ENCODE data around the gene PAMR1.

The PAMR1 gene

DNA sequence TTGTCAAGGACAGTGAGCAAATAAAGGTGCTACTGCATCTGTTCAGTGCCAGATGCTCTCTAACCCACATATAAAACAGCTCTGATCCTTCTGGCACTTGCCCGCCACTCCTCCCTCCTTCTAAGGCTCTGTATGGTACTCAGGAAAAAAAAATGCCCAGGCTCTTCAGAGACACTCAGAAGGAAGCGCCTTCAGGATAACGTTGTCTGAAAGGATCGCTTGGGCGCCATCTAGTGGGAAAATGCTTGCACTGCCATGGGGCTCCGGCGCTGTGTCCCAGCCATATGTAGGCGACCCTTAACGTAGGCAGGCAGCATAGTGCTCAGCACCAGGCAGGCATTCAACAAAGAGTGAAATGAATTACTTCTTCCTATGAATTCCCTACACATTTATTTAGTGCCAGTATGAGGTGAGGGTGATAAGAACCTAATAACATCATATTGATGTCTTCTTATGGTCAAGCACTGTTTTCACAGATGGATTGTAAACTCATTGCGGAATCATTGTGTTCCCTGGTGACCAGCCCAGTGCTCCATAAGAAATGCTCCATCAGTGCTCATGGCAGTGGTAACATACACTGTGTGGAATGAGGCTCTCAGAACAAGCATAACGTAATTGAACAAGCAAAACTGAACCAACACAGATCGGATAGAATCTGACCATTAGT is 39.6 kb downstream of the PAMR1 start:
- Histone ChIP-seq H3K36me3 (ENCODE audit: insufficient read depth, insufficient read length, low read length) (no peaks in the 10 kb centered on the region), H3K9me3 (ENCODE audit: insufficient read depth, low read length) (peaks cover 13% of the 10 kb centered on the region), H3K27me3 (ENCODE audit: insufficient read depth, insufficient read length) (no peaks in the 10 kb centered on the region), H3K4me1 (ENCODE audit: insufficient read depth, insufficient read length) (no peaks in the 10 kb centered on the region), H3K9ac (ENCODE audit: insufficient read length, low read depth) (no peak overlapping the region), H3K4me3 (ENCODE audit: insufficient read length, low read depth) (no peak overlapping the region)
- DNase-seq (ENCODE audit: low read depth, low spot score), result peak; percentile 67
- no peak for TF ChIP-seq YY1 (IDR thresholded peaks at IDR 0.05; ENCODE audit: insufficient read depth, insufficient read length)
- no peak for TF ChIP-seq ZNF274 (IDR thresholded peaks at IDR 0.05; ENCODE audit: low read depth, low read length)
- TF ChIP-seq SUZ12 (IDR thresholded peaks at IDR 0.05; ENCODE audit: extremely low read depth, insufficient read depth, insufficient read length), result no peak

GRCh38 chr11:35484435-35484834 is 41.0 kb downstream of the PAMR1 start:
- Histone ChIP-seq H3K27me3 (ENCODE audit: insufficient read depth, insufficient read length) (no peaks in the 10 kb centered on the region), H3K4me1 (ENCODE audit: insufficient read depth, insufficient read length) (no peaks in the 10 kb centered on the region), H3K4me3 (ENCODE audit: insufficient read length, low read depth) (no peak overlapping the region), H3K36me3 (ENCODE audit: insufficient read depth, insufficient read length, low read length) (no peaks in the 10 kb centered on the region), H3K9me3 (ENCODE audit: insufficient read depth, low read length) (peaks cover 10% of the 10 kb centered on the region), H3K9ac (ENCODE audit: insufficient read length, low read depth) (no peak overlapping the region)
- TF ChIP-seq ZNF274 (IDR thresholded peaks at IDR 0.05; ENCODE audit: low read depth, low read length), result no peak
- no peak for TF ChIP-seq YY1 (IDR thresholded peaks at IDR 0.05; ENCODE audit: insufficient read depth, insufficient read length)
- TF ChIP-seq SUZ12 (IDR thresholded peaks at IDR 0.05; ENCODE audit: extremely low read depth, insufficient read depth, insufficient read length), result no peak
- no peak for DNase-seq (ENCODE audit: low read depth, low spot score)

- Histone ChIP-seq H3K9ac (ENCODE audit: insufficient read length, low read depth) (no peak overlapping the region), H3K4me1 (ENCODE audit: insufficient read depth, insufficient read length) (peaks cover 4% of the 10 kb centered on the region), H3K4me3 (ENCODE audit: insufficient read length, low read depth) (no peak overlapping the region), H3K9me3 (ENCODE audit: insufficient read depth, low read length) (peaks cover 10% of the 10 kb centered on the region), H3K27me3 (ENCODE audit: insufficient read depth, insufficient read length) (no peaks in the 10 kb centered on the region), H3K36me3 (ENCODE audit: insufficient read depth, insufficient read length, low read length) (no peaks in the 10 kb centered on the region)
- TF ChIP-seq SUZ12 (IDR thresholded peaks at IDR 0.05; ENCODE audit: extremely low read depth, insufficient read depth, insufficient read length) (no peak), YY1 (IDR thresholded peaks at IDR 0.05; ENCODE audit: insufficient read depth, insufficient read length) (no peak), ZNF274 (IDR thresholded peaks at IDR 0.05; ENCODE audit: low read depth, low read length) (no peak)
- DNase-seq (ENCODE audit: low read depth, low spot score), result no peak
Observed at GRCh38 chr11:35483131-35483820, 42.1 kb downstream of the PAMR1 start.

GRCh38 chr11:35479731-35480130 is 45.7 kb downstream of the PAMR1 start:
- no peak for DNase-seq (ENCODE audit: low read depth, low spot score)
- H3K4me1 ChIP-seq (ENCODE audit: insufficient read depth, insufficient read length), result peaks cover 8% of the 10 kb centered on the region
- no peak overlapping the region for H3K9ac ChIP-seq (ENCODE audit: insufficient read length, low read depth)
- H3K27me3 ChIP-seq (ENCODE audit: insufficient read depth, insufficient read length), result no peaks in the 10 kb centered on the region
- TF ChIP-seq ZNF274 (IDR thresholded peaks at IDR 0.05; ENCODE audit: low read depth, low read length) (no peak), SUZ12 (IDR thresholded peaks at IDR 0.05; ENCODE audit: extremely low read depth, insufficient read depth, insufficient read length) (no peak), YY1 (IDR thresholded peaks at IDR 0.05; ENCODE audit: insufficient read depth, insufficient read length) (no peak)
- H3K4me3 ChIP-seq (ENCODE audit: insufficient read length, low read depth), result no peak overlapping the region
- H3K9me3 ChIP-seq (ENCODE audit: insufficient read depth, low read length), result peaks cover 10% of the 10 kb centered on the region
- H3K36me3 ChIP-seq (ENCODE audit: insufficient read depth, insufficient read length, low read length), result no peaks in the 10 kb centered on the region

DNA sequence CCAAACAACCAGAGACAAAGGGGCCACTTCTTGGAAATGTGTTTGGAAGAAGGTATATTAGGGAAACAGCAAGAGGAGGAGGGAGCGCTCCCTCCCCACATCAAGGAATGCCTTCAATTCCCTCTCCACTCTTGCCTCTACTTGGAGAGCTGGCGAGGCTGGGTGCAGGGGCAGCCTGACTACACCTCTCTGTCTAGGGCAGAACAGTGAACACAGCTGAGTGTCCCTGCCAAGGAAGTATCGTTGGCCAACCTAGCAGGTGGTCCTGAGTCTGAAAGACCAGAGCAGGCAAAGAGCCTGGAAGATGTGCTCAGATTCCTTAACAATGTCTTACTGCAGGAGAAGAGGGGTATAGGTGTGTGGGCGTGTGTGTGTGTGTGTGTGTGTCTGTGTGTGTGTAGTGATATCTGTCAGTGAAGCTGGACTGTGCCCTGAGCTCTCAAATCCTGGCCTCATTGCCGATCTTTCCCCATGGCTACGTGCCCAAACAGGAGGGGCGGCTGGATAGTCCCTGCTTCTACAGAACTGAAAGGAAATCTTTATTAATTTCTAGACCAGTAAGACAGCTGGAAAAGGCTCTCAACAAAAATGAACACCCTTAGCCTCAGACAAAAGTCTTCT is 46.8 kb downstream of the PAMR1 start:
- TF ChIP-seq YY1 (IDR thresholded peaks at IDR 0.05; ENCODE audit: insufficient read depth, insufficient read length) (no peak), SUZ12 (IDR thresholded peaks at IDR 0.05; ENCODE audit: extremely low read depth, insufficient read depth, insufficient read length) (no peak), ZNF274 (IDR thresholded peaks at IDR 0.05; ENCODE audit: low read depth, low read length) (no peak)
- Histone ChIP-seq H3K4me1 (ENCODE audit: insufficient read depth, insufficient read length) (peaks cover 8% of the 10 kb centered on the region), H3K27me3 (ENCODE audit: insufficient read depth, insufficient read length) (no peaks in the 10 kb centered on the region), H3K9me3 (ENCODE audit: insufficient read depth, low read length) (peaks cover 10% of the 10 kb centered on the region), H3K9ac (ENCODE audit: insufficient read length, low read depth) (no peak overlapping the region), H3K4me3 (ENCODE audit: insufficient read length, low read depth) (no peak overlapping the region), H3K36me3 (ENCODE audit: insufficient read depth, insufficient read length, low read length) (no peaks in the 10 kb centered on the region)
- DNase-seq (ENCODE audit: low read depth, low spot score), result no peak

- Histone ChIP-seq H3K4me3 (ENCODE audit: insufficient read length, low read depth) (no peak overlapping the region), H3K9me3 (ENCODE audit: insufficient read depth, low read length) (peaks cover 6% of the 10 kb centered on the region), H3K9ac (ENCODE audit: insufficient read length, low read depth) (no peak overlapping the region), H3K36me3 (ENCODE audit: insufficient read depth, insufficient read length, low read length) (no peaks in the 10 kb centered on the region), H3K27me3 (ENCODE audit: insufficient read depth, insufficient read length) (no peaks in the 10 kb centered on the region), H3K4me1 (ENCODE audit: insufficient read depth, insufficient read length) (peaks cover 8% of the 10 kb centered on the region)
- DNase-seq (ENCODE audit: low read depth, low spot score), result no peak
- TF ChIP-seq SUZ12 (IDR thresholded peaks at IDR 0.05; ENCODE audit: extremely low read depth, insufficient read depth, insufficient read length) (no peak), ZNF274 (IDR thresholded peaks at IDR 0.05; ENCODE audit: low read depth, low read length) (no peak), YY1 (IDR thresholded peaks at IDR 0.05; ENCODE audit: insufficient read depth, insufficient read length) (no peak)
Observed at GRCh38 chr11:35477901-35478300, 47.5 kb downstream of the PAMR1 start.

GRCh38 chr11:35474688-35475087 is 50.7 kb downstream of the PAMR1 start:
- Histone ChIP-seq H3K9me3 (ENCODE audit: insufficient read depth, low read length) (no peaks in the 10 kb centered on the region), H3K4me1 (ENCODE audit: insufficient read depth, insufficient read length) (peaks cover 8% of the 10 kb centered on the region), H3K36me3 (ENCODE audit: insufficient read depth, insufficient read length, low read length) (no peaks in the 10 kb centered on the region), H3K27me3 (ENCODE audit: insufficient read depth, insufficient read length) (no peaks in the 10 kb centered on the region), H3K4me3 (ENCODE audit: insufficient read length, low read depth) (no peak overlapping the region), H3K9ac (ENCODE audit: insufficient read length, low read depth) (no peak overlapping the region)
- TF ChIP-seq YY1 (IDR thresholded peaks at IDR 0.05; ENCODE audit: insufficient read depth, insufficient read length) (no peak), SUZ12 (IDR thresholded peaks at IDR 0.05; ENCODE audit: extremely low read depth, insufficient read depth, insufficient read length) (no peak), ZNF274 (IDR thresholded peaks at IDR 0.05; ENCODE audit: low read depth, low read length) (no peak)
- no peak for DNase-seq (ENCODE audit: low read depth, low spot score)

Data from NT2/D1 (cell line).